B cell (primary cell): ENCODE measurements around the gene FOXN4. TPM values are rescaled to one million over a fixed set of nuclear protein-coding genes. Genes with fewer than 3 reads are reported as not detected.

Experiments used
- ATAC-seq: fragments of 200-7000 bp; cut with Tn5 transposase; one replicate; pipeline ENCODE4 v1.10.0; 2021; ENCODE audit warnings: low read depth, mild to moderate bottlenecking, moderate number of reproducible peaks, moderate library complexity
- CTCF ChIA-PET: fragments of 350-600 bp; sonication (Branson Sonifier 250); formaldehyde crosslinking; loops from one replicate; lab custom pipeline; 2021; ENCODE audit warnings: antibody characterized with exemption, inconsistent platforms; lab: Charles Lee
- POLR2A ChIA-PET: fragments of 350-600 bp; sonication (Branson Sonifier 250); formaldehyde crosslinking; loops from one replicate; lab custom pipeline; 2021; ENCODE audit warnings: antibody characterized with exemption; lab: Charles Lee
- DNase-seq: peaks from one replicate; pipeline ENCODE4 v3.0.0; 2013
- H2AFZ ChIP-seq: 2 replicates; pipeline ENCODE4 v1.6.1; 2012; ENCODE audit warnings: mild to moderate bottlenecking, low read depth, low read length; ENCODE audit not compliant: insufficient read depth, poor library complexity, severe bottlenecking
- H3K27ac ChIP-seq, 2 donors: 1 replicate in 1 of 2; 2 replicates in 1 of 2; pipeline ENCODE4 v1.5.1; 2012 to 2013; ENCODE audit warnings: low read length in 2 of 2, mild to moderate bottlenecking in 2 of 2, moderate library complexity in 1 of 2
- H3K27me3 ChIP-seq, 4 experiments: fragments of 200-600 bp in 1 of 4; sonication (generic) in 1 of 4; replicated peaks in 1 of 4; 1 replicate in 2 of 4; 2 replicates in 2 of 4; pipeline versions ENCODE4 v1.6.1 to v1.7.0; 2013 to 2016; ENCODE audit warnings: low read length in 3 of 4, mild to moderate bottlenecking in 2 of 4, mixed read lengths in 1 of 4, moderate library complexity in 1 of 4; ENCODE audit not compliant: insufficient read depth in 4 of 4, control insufficient read depth in 3 of 4; ENCODE audit errors: control extremely low read depth in 1 of 4
- H3K36me3 ChIP-seq, 2 experiments: replicated peaks in 1 of 2; 1 replicate in 1 of 2; 2 replicates in 1 of 2; pipeline versions ENCODE4 v1.6.1 to v1.7.1; 2013; ENCODE audit warnings: low read length in 1 of 2; ENCODE audit not compliant: insufficient read depth in 2 of 2, control insufficient read depth in 1 of 2; ENCODE audit errors: control extremely low read depth in 1 of 2, extremely low read depth in 1 of 2
- H3K4me1 ChIP-seq, 2 donors: fragments of 200-600 bp in 1 of 2; sonication (generic) in 1 of 2; 1 replicate in 1 of 2; 2 replicates in 1 of 2; pipeline versions ENCODE4 v1.5.1 to v1.6.1; 2013 to 2017; ENCODE audit warnings: low read length in 2 of 2; ENCODE audit not compliant: control insufficient read depth in 2 of 2, insufficient read depth in 2 of 2
- H3K4me2 ChIP-seq: replicated peaks from 2 replicates; pipeline ENCODE3; 2012; ENCODE audit warnings: mild to moderate bottlenecking, low read depth, low read length; ENCODE audit not compliant: poor library complexity, severe bottlenecking
- H3K4me3 ChIP-seq, 5 experiments: fragments of 200-600 bp in 1 of 5; sonication (generic) in 1 of 5; 1 replicate in 3 of 5; 2 replicates in 2 of 5; pipeline versions ENCODE4 v1.5.1 to v1.7.0; 2011 to 2016; ENCODE audit warnings: low read length in 4 of 5, mild to moderate bottlenecking in 4 of 5, low read depth in 2 of 5, control low read depth in 1 of 5, moderate library complexity in 1 of 5; ENCODE audit not compliant: insufficient read depth in 1 of 5; ENCODE audit errors: control extremely low read depth in 1 of 5, extremely low read depth in 1 of 5
- H3K79me2 ChIP-seq: fragments of 200-600 bp; sonication (generic); one replicate; pipeline ENCODE4 v1.6.0; 2016; ENCODE audit warnings: low read length; ENCODE audit not compliant: control insufficient read depth, insufficient read depth
- H3K9ac ChIP-seq: fragments of 200-600 bp; sonication (generic); 2 replicates; pipeline ENCODE4 v1.6.1; 2017; ENCODE audit warnings: mild to moderate bottlenecking, low read length, moderate library complexity
- H3K9me3 ChIP-seq, 3 donors: one replicate each; pipeline versions ENCODE4 v1.6.1 to v1.7.1; 2013; ENCODE audit warnings: low read length in 2 of 3; ENCODE audit not compliant: control insufficient read depth in 2 of 3, insufficient read depth in 1 of 3; ENCODE audit errors: control extremely low read depth in 1 of 3
- H4K20me1 ChIP-seq: 2 replicates; pipeline ENCODE4 v1.6.0; 2012; ENCODE audit warnings: mild to moderate bottlenecking, low read length; ENCODE audit not compliant: insufficient read depth, control insufficient read depth, poor library complexity, severe bottlenecking
- H3K27ac Mint-ChIP-seq: one replicate; pipeline ENCODE4 v1.8.0; 2021; ENCODE audit warnings: mixed read lengths
- H3K27me3 Mint-ChIP-seq: one replicate; pipeline ENCODE4 v1.8.0; 2021; ENCODE audit warnings: mixed read lengths
- H3K4me1 Mint-ChIP-seq: one replicate; pipeline ENCODE4 v1.8.0; 2021; ENCODE audit warnings: mixed read lengths
- H3K4me3 Mint-ChIP-seq: one replicate; pipeline ENCODE4 v1.8.0; 2021; ENCODE audit warnings: mixed read lengths
- H3K9me3 Mint-ChIP-seq: one replicate; pipeline ENCODE4 v1.8.0; 2022; ENCODE audit warnings: mixed read lengths; ENCODE audit not compliant: insufficient read depth
- CTCF ChIP-seq: fragments of 200-600 bp; IDR thresholded peaks from one replicate; pipeline ENCODE4 v1.8.0; 2022; ENCODE audit warnings: antibody characterized with exemption, mild to moderate bottlenecking
- EZH2 ChIP-seq: IDR thresholded peaks from 2 replicates; pipeline ENCODE4 v1.6.1; 2012; ENCODE audit warnings: borderline replicate concordance, low read depth, mild to moderate bottlenecking, moderate library complexity, low read length; ENCODE audit not compliant: insufficient read depth, poor library complexity, severe bottlenecking
- WGBS: methylation state at CpG from one replicate; pipeline ENCODE4 v1.1.5; 2013; ENCODE audit warnings: missing lambda C conversion rate; ENCODE audit not compliant: insufficient coverage; 5-methylcytosine and 5-hydroxymethylcytosine counted together
- intact Hi-C: fragments of 100-400 bp; cut with micrococcal nuclease; formaldehyde crosslinking; loops from one replicate; pipeline ENCODE4 v1.10.0; 2022
- polyA plus RNA-seq: library from polyadenylated mRNA; depleted of rRNA; stranded (reverse); fragments of >200 nt; gene quantifications from 2 replicates; pipeline ENCODE4 v1.2.3, GENCODE V29; 2012
- total RNA-seq, 2 donors: library from RNA; stranded (reverse); fragments of 120-200 nt in 1 of 2; gene quantifications; 1 replicate in 1 of 2; 2 replicates in 1 of 2; pipeline versions ENCODE4 v1.2.3 to v1.2.4, GENCODE V29; 2013 to 2022

FOXN4 gene
- total and polyA plus RNA-seq, 2 donors (not counting 1 experiment from before 2014, with no cell fraction given): not detected

GRCh38 chr12:109310247-109311125 lies 1.4 kb upstream of the FOXN4 start:
- H3K27ac ChIP-seq: no peak overlapping the region
- POLR2A ChIA-PET: no interaction called here
- peaks cover 0 to 47% (median 19%) of the 10 kb centered on the region in 4 experiments for H3K27me3 ChIP-seq
- CTCF ChIA-PET: interaction anchor here (0.7 kb wide), 1 partner anchor 89 kb away, joined by 3 read pairs; no protein-coding TSS in a partner anchor
- WGBS: under 1% methylated on average over 28 of the region's 33 CpGs
- peak overlapping the region in 4 of 5 experiments; percentile 12 to 36 (median 24) for H3K4me3 ChIP-seq
- Mint-ChIP-seq H3K27ac (no peak overlapping the region), H3K27me3 (peaks cover 67% of the 10 kb centered on the region), H3K4me3 (peak overlapping the region; percentile 82), H3K4me1 (peaks cover 15% of the 10 kb centered on the region), H3K9me3 (no peaks in the 10 kb centered on the region)
- peak; percentile 18 for DNase-seq
- ATAC-seq: no peak
- no peaks in the 10 kb centered on the region for H3K36me3 ChIP-seq
- no peaks in the 10 kb centered on the region for H4K20me1 ChIP-seq
- peak overlapping the region; percentile 77 for H3K4me2 ChIP-seq
- no peaks in the 10 kb centered on the region for H3K9me3 ChIP-seq
- TF ChIP-seq EZH2 (peak; percentile 40), CTCF (no peak)
- H3K9ac ChIP-seq: peak overlapping the region; percentile 35
- H3K79me2 ChIP-seq: no peaks in the 10 kb centered on the region
- intact Hi-C loops: no loop called here
- peaks cover 12 to 16% of the 10 kb centered on the region in 2 donors for H3K4me1 ChIP-seq
- H2AFZ ChIP-seq: peak overlapping the region; percentile 34
